Activated naive CD8-positive, alpha-beta T cell treated with anti-CD3 and anti-CD28 coated beads, Interleukin-2, amount 50 U/mL, for 24 hours (primary cell): Measurements from ENCODE around the gene JPT1.
A peak's percentile ranks its signal among the peaks of the same experiment; 100 is the strongest.
"Not testable (repeated sequence)": the region's sequence is repeated elsewhere in the genome, so short reads cannot be mapped to it uniquely, and the experiment has no call there.

Experiments used
- ATAC-seq: fragments of 150-1000 bp; cut with Tn5 transposase; one replicate; pipeline ENCODE4 v1.10.0; 2021
- DNase-seq: peaks from one replicate; pipeline ENCODE4 v3.0.0; 2021
- H3K27ac Mint-ChIP-seq: one replicate; pipeline ENCODE4 v1.8.0; 2021; ENCODE audit warnings: mild to moderate bottlenecking, mixed read lengths
- H3K27me3 Mint-ChIP-seq: one replicate; pipeline ENCODE4 v1.8.0; 2021; ENCODE audit warnings: mixed read lengths
- H3K36me3 Mint-ChIP-seq: one replicate; pipeline ENCODE4 v1.8.0; 2021; ENCODE audit warnings: low read depth, mixed read lengths
- H3K4me1 Mint-ChIP-seq: one replicate; pipeline ENCODE4 v1.8.0; 2021; ENCODE audit warnings: mixed read lengths
- H3K4me3 Mint-ChIP-seq: one replicate; pipeline ENCODE4 v1.8.0; 2021; ENCODE audit warnings: mild to moderate bottlenecking, moderate library complexity, mixed read lengths
- H3K9me3 Mint-ChIP-seq: one replicate; pipeline ENCODE4 v1.8.0; 2021; ENCODE audit warnings: mixed read lengths

Gene JPT1

GRCh38 chr17:75129576-75129975 is 24.7 kb downstream of the JPT1 start:
- Mint-ChIP-seq H3K4me3 (peak overlapping the region; percentile 61), H3K9me3 (no peaks in the 10 kb centered on the region), H3K27me3 (no peaks in the 10 kb centered on the region), H3K27ac (peak overlapping the region; percentile 56), H3K36me3 (peaks cover 13% of the 10 kb centered on the region), H3K4me1 (peaks cover 30% of the 10 kb centered on the region)
- ATAC-seq = no peak
- no peak for DNase-seq

GRCh38 chr17:75128694-75129505 is 25.4 kb downstream of the JPT1 start:
- Mint-ChIP-seq H3K27ac (no peak overlapping the region), H3K27me3 (no peaks in the 10 kb centered on the region), H3K9me3 (no peaks in the 10 kb centered on the region), H3K4me3 (no peak overlapping the region), H3K4me1 (peaks cover 36% of the 10 kb centered on the region), H3K36me3 (peaks cover 13% of the 10 kb centered on the region)
- DNase-seq = no peak
- ATAC-seq = no peak

- not testable (repeated sequence) for H3K27ac Mint-ChIP-seq, H3K4me3 Mint-ChIP-seq, H3K9me3 Mint-ChIP-seq, H3K27me3 Mint-ChIP-seq, DNase-seq, ATAC-seq
- Mint-ChIP-seq H3K4me1 (peaks cover 41% of the 10 kb centered on the region), H3K36me3 (peaks cover 13% of the 10 kb centered on the region)
These were observed 26.4 kb downstream of the JPT1 start for GRCh38 chr17:75127936-75128335.

GRCh38 chr17:75126954-75127353 is 27.4 kb downstream of the JPT1 start:
- no peak for DNase-seq
- Mint-ChIP-seq H3K4me3 (no peak overlapping the region), H3K9me3 (no peaks in the 10 kb centered on the region), H3K27ac (no peak overlapping the region), H3K27me3 (no peaks in the 10 kb centered on the region), H3K4me1 (peaks cover 36% of the 10 kb centered on the region), H3K36me3 (peaks cover 10% of the 10 kb centered on the region)
- no peak for ATAC-seq

GRCh38 chr17:75125984-75126383 is 28.3 kb downstream of the JPT1 start:
- H3K27ac Mint-ChIP-seq = peak overlapping the region; percentile 46
- DNase-seq (no peak), ATAC-seq (no peak)
- no peaks in the 10 kb centered on the region for H3K9me3 Mint-ChIP-seq
- no peaks in the 10 kb centered on the region for H3K27me3 Mint-ChIP-seq
- no peak overlapping the region for H3K4me3 Mint-ChIP-seq
- H3K36me3 Mint-ChIP-seq = peaks cover 10% of the 10 kb centered on the region
- peaks cover 36% of the 10 kb centered on the region for H3K4me1 Mint-ChIP-seq

- Mint-ChIP-seq H3K4me1 (peaks cover 31% of the 10 kb centered on the region), H3K27me3 (no peaks in the 10 kb centered on the region), H3K36me3 (peaks cover 4% of the 10 kb centered on the region), H3K4me3 (no peak overlapping the region), H3K27ac (peak overlapping the region; percentile 67), H3K9me3 (no peaks in the 10 kb centered on the region)
- DNase-seq = no peak
- ATAC-seq = no peak
These were observed 29.5 kb downstream of the JPT1 start for GRCh38 chr17:75124819-75125162.

- H3K4me3 Mint-ChIP-seq = no peak overlapping the region
These were observed 30.1 kb downstream of the JPT1 start for GRCh38 chr17:75124041-75124818.

GRCh38 chr17:75118307-75118706 is 36.0 kb downstream of the JPT1 start:
- Mint-ChIP-seq H3K36me3 (peaks cover 5% of the 10 kb centered on the region), H3K9me3 (no peaks in the 10 kb centered on the region), H3K4me1 (peaks cover 17% of the 10 kb centered on the region), H3K27ac (no peak overlapping the region), H3K4me3 (no peak overlapping the region), H3K27me3 (no peaks in the 10 kb centered on the region)
- DNase-seq (no peak), ATAC-seq (no peak)

More at GRCh38 chr17:75124041-75124818, 30.1 kb downstream of the JPT1 start:
- Mint-ChIP-seq H3K4me1 (peaks cover 27% of the 10 kb centered on the region), H3K27ac (peak overlapping the region; percentile 67), H3K9me3 (no peaks in the 10 kb centered on the region), H3K36me3 (no peaks in the 10 kb centered on the region), H3K27me3 (no peaks in the 10 kb centered on the region)
- DNase-seq (peak; percentile 60), ATAC-seq (peak; percentile 97)

GRCh38 chr17:75116737-75117136 is 37.6 kb downstream of the JPT1 start:
- Mint-ChIP-seq H3K27me3 (no peaks in the 10 kb centered on the region), H3K4me3 (no peak overlapping the region), H3K27ac (no peak overlapping the region), H3K9me3 (no peaks in the 10 kb centered on the region), H3K4me1 (peaks cover 22% of the 10 kb centered on the region), H3K36me3 (peaks cover 9% of the 10 kb centered on the region)
- DNase-seq (no peak), ATAC-seq (no peak)

- peaks cover 9% of the 10 kb centered on the region for H3K36me3 Mint-ChIP-seq
- peaks cover 32% of the 10 kb centered on the region for H3K4me1 Mint-ChIP-seq
- no peak for ATAC-seq
- no peak for DNase-seq
- H3K27ac Mint-ChIP-seq = no peak overlapping the region
- H3K4me3 Mint-ChIP-seq = no peak overlapping the region
- no peaks in the 10 kb centered on the region for H3K27me3 Mint-ChIP-seq
- H3K9me3 Mint-ChIP-seq = no peaks in the 10 kb centered on the region
These were observed 38.8 kb downstream of the JPT1 start for GRCh38 chr17:75115555-75115954.

GRCh38 chr17:75114552-75115314 is 39.6 kb downstream of the JPT1 start:
- Mint-ChIP-seq H3K4me1 (peaks cover 35% of the 10 kb centered on the region), H3K4me3 (peak overlapping the region; percentile 77), H3K27ac (peak overlapping the region; percentile 77), H3K36me3 (peaks cover 9% of the 10 kb centered on the region), H3K9me3 (no peaks in the 10 kb centered on the region), H3K27me3 (no peaks in the 10 kb centered on the region)
- ATAC-seq (no peak), DNase-seq (no peak)

- H3K27me3 Mint-ChIP-seq = no peaks in the 10 kb centered on the region
- peak overlapping the region; percentile 77 for H3K4me3 Mint-ChIP-seq
- DNase-seq (peak; percentile 91), ATAC-seq (peak; percentile 74)
- H3K27ac Mint-ChIP-seq = peak overlapping the region; percentile 77
- peaks cover 8% of the 10 kb centered on the region for H3K36me3 Mint-ChIP-seq
- peaks cover 36% of the 10 kb centered on the region for H3K4me1 Mint-ChIP-seq
- H3K9me3 Mint-ChIP-seq = no peaks in the 10 kb centered on the region
These were observed 40.3 kb downstream of the JPT1 start for GRCh38 chr17:75113798-75114551.

- peak overlapping the region; percentile 54 for H3K4me3 Mint-ChIP-seq
- peaks cover 8% of the 10 kb centered on the region for H3K36me3 Mint-ChIP-seq
- ATAC-seq = no peak
- H3K27me3 Mint-ChIP-seq = no peaks in the 10 kb centered on the region
- DNase-seq = no peak
- H3K9me3 Mint-ChIP-seq = no peaks in the 10 kb centered on the region
- peaks cover 37% of the 10 kb centered on the region for H3K4me1 Mint-ChIP-seq
- H3K27ac Mint-ChIP-seq = no peak overlapping the region
These were observed 42.5 kb downstream of the JPT1 start for GRCh38 chr17:75111777-75112335.
